GM12878 (cell line): Measurements from ENCODE around the gene PMIS2. TPM values are rescaled to one million over a fixed set of nuclear protein-coding genes. Genes with fewer than 3 reads are reported as not detected.

Source experiments
- ATAC-seq: fragments of 200-7000 bp; cut with Tn5 transposase; 3 replicates; pipeline ENCODE4 v1.9.1; 2020; ENCODE audit warnings: mild to moderate bottlenecking, moderate library complexity
- BruUV-seq: library from RNA; stranded (reverse); fragments of 400-500 nt; replicated peaks from 2 replicates; lab custom pipeline; 2021; lab: Mats Ljungman, UMichigan
- CTCF ChIA-PET: fragments of 300-600 bp; sonication (Branson Sonifier 250); formaldehyde crosslinking; extraction: SDS; loops from one replicate; lab custom pipeline; 2021; ENCODE audit warnings: inconsistent platforms; lab: Yijun Ruan, JAX
- POLR2A ChIA-PET: fragments of 350-600 bp; formaldehyde crosslinking; extraction: SDS; loops from one replicate; lab custom pipeline; 2021; ENCODE audit warnings: inconsistent platforms; lab: Charles Lee
- RAD21 ChIA-PET: fragments of 300-600 bp; sonication (Branson Sonifier 250); formaldehyde crosslinking; loops from one replicate; lab custom pipeline; 2023; ENCODE audit warnings: antibody characterized with exemption; ENCODE audit not compliant: unreplicated experiment; lab: Charles Lee
- SMC1A ChIA-PET: fragments of 300-600 bp; sonication (Branson Sonifier 250); formaldehyde crosslinking; loops from one replicate; lab custom pipeline; 2023; ENCODE audit not compliant: unreplicated experiment, uncharacterized antibody; lab: Charles Lee
- DNase-seq: peaks from one replicate; pipeline ENCODE4 v3.0.0-alpha.2; 2011; ENCODE audit warnings: low read depth, low spot score
- FAIRE-seq: peaks from 3 replicates; lab custom pipeline; 2011; peaks lifted over from hg19 to GRCh38; lab: Jason Lieb, UNC
- H2AFZ ChIP-seq: 2 replicates; pipeline ENCODE4 v1.6.0; 2011; ENCODE audit warnings: low read depth, low read length, control low read depth; ENCODE audit not compliant: control insufficient read depth
- H3K27ac ChIP-seq: 2 replicates; pipeline ENCODE4 v1.5.1; 2011; ENCODE audit warnings: control low read depth; ENCODE audit not compliant: control insufficient read depth, insufficient read depth
- H3K27me3 ChIP-seq, 2 experiments: replicated peaks in 1 of 2; 2 replicates each; pipeline versions ENCODE4 v1.6.0 to v1.6.1; 2011; ENCODE audit warnings: low read length in 1 of 2; ENCODE audit not compliant: control insufficient read depth in 2 of 2, insufficient read depth in 2 of 2
- H3K36me3 ChIP-seq, 2 experiments: 2 replicates each; pipeline ENCODE4 v1.5.1; 2011; ENCODE audit warnings: low read length in 1 of 2; ENCODE audit not compliant: control insufficient read depth in 2 of 2, insufficient read depth in 2 of 2
- H3K4me1 ChIP-seq: 2 replicates; pipeline ENCODE4 v1.6.1; 2011; ENCODE audit warnings: mild to moderate bottlenecking, low read length, moderate library complexity, mixed read lengths; ENCODE audit not compliant: control insufficient read depth, insufficient read depth
- H3K4me2 ChIP-seq: 2 replicates; pipeline ENCODE4 v1.6.0; 2011; ENCODE audit warnings: control low read depth; ENCODE audit not compliant: control insufficient read depth, insufficient read depth
- H3K4me3 ChIP-seq: fragments of 200-600 bp; sonication (generic); 2 replicates; pipeline ENCODE4 v1.5.1; 2016
- H3K79me2 ChIP-seq: 2 replicates; pipeline ENCODE4 v1.6.0; 2011; ENCODE audit warnings: low read length; ENCODE audit not compliant: control insufficient read depth, insufficient read depth
- H3K9ac ChIP-seq: 2 replicates; pipeline ENCODE4 v1.8.0; 2011; ENCODE audit warnings: low read length, control low read depth, mixed read lengths; ENCODE audit not compliant: control insufficient read depth, insufficient read depth
- H3K9me3 ChIP-seq: replicated peaks from 3 replicates; pipeline ENCODE4 v1.5.1; 2011; ENCODE audit warnings: mild to moderate bottlenecking, low read length; ENCODE audit not compliant: control insufficient read depth, insufficient read depth
- H4K20me1 ChIP-seq: 2 replicates; pipeline ENCODE4 v1.6.0; 2011; ENCODE audit not compliant: control insufficient read depth, insufficient read depth
- ATF7 ChIP-seq: fragments of 450-650 bp; IDR thresholded peaks from 2 replicates; pipeline ENCODE4 v1.6.1; 2016; ENCODE audit warnings: low read depth, mild to moderate bottlenecking
- FOS ChIP-seq: IDR thresholded peaks from 3 replicates; pipeline ENCODE4 v1.6.1; 2011; ENCODE audit warnings: borderline replicate concordance; ENCODE audit not compliant: insufficient read length; ENCODE audit errors: extremely low read depth
- JUNB ChIP-seq: IDR thresholded peaks from 2 replicates; pipeline ENCODE4 v1.6.1; 2016; ENCODE audit warnings: antibody characterized with exemption, mild to moderate bottlenecking
- MTA3 ChIP-seq: IDR thresholded peaks from 2 replicates; pipeline ENCODE4 v1.6.1; 2012; ENCODE audit warnings: low read length, inconsistent platforms, borderline replicate concordance
- NR2F1 ChIP-seq: fragments of 450-650 bp; conservative IDR thresholded peaks from 2 replicates; pipeline ENCODE4 v1.6.1; 2017; ENCODE audit warnings: mild to moderate bottlenecking
- RUNX3 ChIP-seq: IDR thresholded peaks from 2 replicates; pipeline ENCODE4 v1.6.1; 2012; ENCODE audit warnings: low read length, inconsistent platforms
- ZBTB40 ChIP-seq: fragments of 450-650 bp; IDR thresholded peaks from 2 replicates; pipeline ENCODE4 v1.6.1; 2016; ENCODE audit warnings: mild to moderate bottlenecking, moderate library complexity, borderline replicate concordance
- ZZZ3 ChIP-seq: IDR thresholded peaks from 2 replicates; pipeline ENCODE4 v1.6.1; 2011; ENCODE audit warnings: low read depth; ENCODE audit not compliant: control insufficient read depth, insufficient read length
- WGBS: methylation state at CpG from one replicate; pipeline ENCODE4 v1.1.6; 2016; ENCODE audit warnings: low lambda C conversion rate; ENCODE audit not compliant: insufficient replicate concordance, insufficient coverage; ENCODE audit errors: missing lambda C conversion rate; 5-methylcytosine and 5-hydroxymethylcytosine counted together
- in situ Hi-C: fragments of 300-500 bp; cut with MboI; formaldehyde crosslinking; loops from 9 replicates; pipeline ENCODE4 v1.14.3; 2018; ENCODE audit warnings: mixed read lengths
- intact Hi-C: fragments of 100-400 bp; cut with micrococcal nuclease; formaldehyde crosslinking; loops from one replicate; pipeline ENCODE4 v1.14.2; 2022; ENCODE audit not compliant: unreplicated experiment
- polyA plus RNA-seq, 11 experiments: library from polyadenylated mRNA; depleted of rRNA in 4 of 11; unstranded in 6 of 11; stranded (reverse) in 5 of 11; fragments of >200 nt; fragmentation: Nextera tagmentation in 4 of 11; fragmentation: Illumina TruSeq in 1 of 11; extraction: Ambion mirVana in 4 of 11; extraction: Trizol in 1 of 11; gene quantifications; 1 replicate in 1 of 11; 2 replicates in 10 of 11; pipeline versions ENCODE4 v1.2.1 to v1.2.3, GENCODE V29; 2011 to 2016; ENCODE audit warnings: inconsistent platforms in 2 of 11, missing spikeins in 2 of 11, low read depth in 1 of 11
- total RNA-seq, 4 experiments: library from RNA; depleted of rRNA in 3 of 4; stranded (reverse); fragments of >200 nt in 3 of 4; fragmentation: Illumina TruSeq in 1 of 4; extraction: Trizol in 1 of 4; gene quantifications; 2 replicates each; pipeline versions ENCODE4 v1.2.1 to v1.2.3, GENCODE V29; 2013 to 2021
- TF ChIP-seq, protein P1 (sequence below): IDR thresholded peaks from 2 replicates; pipeline ENCODE4 v1.6.1; 2011; ENCODE audit warnings: borderline replicate concordance, low read depth, mild to moderate bottlenecking, moderate library complexity, low read length; ENCODE audit not compliant: insufficient read depth, poor library complexity, severe bottlenecking
- TF ChIP-seq, protein P2 (sequence below): fragments of 450-650 bp; IDR thresholded peaks from 2 replicates; pipeline ENCODE4 v1.6.1; 2017; ENCODE audit warnings: antibody characterized with exemption, mild to moderate bottlenecking, moderate library complexity
- TF ChIP-seq, protein P3 (sequence below): fragments of 450-650 bp; IDR thresholded peaks from 2 replicates; pipeline ENCODE4 v1.6.1; 2018; ENCODE audit warnings: mild to moderate bottlenecking, low read depth, moderate library complexity; ENCODE audit not compliant: partially characterized antibody

PMIS2 gene
- total and polyA plus RNA-seq, 10 of the 15 experiments (the other 5 are each of a cell fraction or from before 2014, with no cell fraction given): not detected

DNA sequence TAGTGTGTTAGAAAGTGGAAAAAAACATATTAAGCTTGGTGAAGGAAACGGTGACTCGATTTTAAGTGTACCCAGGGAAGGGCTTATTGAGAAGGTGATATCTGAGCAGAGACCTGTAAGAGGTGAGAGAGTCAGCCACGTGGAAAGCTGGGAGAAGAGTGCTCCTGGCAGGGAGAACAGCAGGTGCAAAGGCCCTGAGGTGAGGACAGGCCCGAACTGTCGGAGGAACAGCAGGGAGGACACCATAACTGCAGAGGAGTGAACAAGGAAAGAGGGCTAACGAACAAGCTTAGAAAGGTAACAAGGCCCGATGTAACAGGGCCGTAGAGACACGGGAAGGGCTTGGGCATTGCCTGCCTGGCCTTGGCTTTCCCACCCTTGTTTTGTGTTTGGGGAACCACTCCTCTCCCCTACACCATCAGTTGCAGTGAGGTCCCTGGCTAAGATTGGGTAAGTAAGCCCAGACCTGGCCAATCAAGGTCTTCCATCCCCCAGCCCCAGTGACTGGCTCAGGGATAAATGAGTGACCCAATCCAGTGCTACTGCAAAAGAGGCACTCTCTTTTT lies 29.9 kb upstream of the PMIS2 start:
- H3K4me3 ChIP-seq: no peak overlapping the region
- no peaks in the 10 kb centered on the region for H4K20me1 ChIP-seq
- 58% methylated on average over 9 of the region's 9 CpGs for WGBS
- FAIRE-seq: no peak
- H3K27ac ChIP-seq: no peak overlapping the region
- in situ Hi-C loops: no loop called here
- no TSS peak for BruUV-seq
- H3K4me2 ChIP-seq: no peak overlapping the region
- SMC1A ChIA-PET: interaction anchor here (0.7 to 1.4 kb wide), 4 partner anchors 11 to 217 kb away, joined by 3 to 4 read pairs (median 3); no protein-coding TSS in a partner anchor
- H3K27me3 ChIP-seq: no peaks in the 10 kb centered on the region; a peak in 2 of 4 replicates
- H3K79me2 ChIP-seq: no peaks in the 10 kb centered on the region
- CTCF ChIA-PET: interaction anchor here (1.2 to 1.8 kb wide), 5 partner anchors 32 to 137 kb away, joined by 3 to 5 read pairs (median 4); partner anchors contain the start of gene ETV2
- DNase-seq: no peak
- no peak for ATAC-seq
- H3K4me1 ChIP-seq: peaks cover 25% of the 10 kb centered on the region
- H3K9me3 ChIP-seq: no peaks in the 10 kb centered on the region; the same call in 2 of the 3 replicates
- H3K36me3 ChIP-seq: no peaks in the 10 kb centered on the region; a peak in 1 of 4 replicates
- POLR2A ChIA-PET: no interaction called here
- intact Hi-C loops: no loop called here
- RAD21 ChIA-PET: no interaction called here
- no peak overlapping the region for H3K9ac ChIP-seq
- H2AFZ ChIP-seq: no peak overlapping the region
- TF ChIP-seq, protein P1, sequence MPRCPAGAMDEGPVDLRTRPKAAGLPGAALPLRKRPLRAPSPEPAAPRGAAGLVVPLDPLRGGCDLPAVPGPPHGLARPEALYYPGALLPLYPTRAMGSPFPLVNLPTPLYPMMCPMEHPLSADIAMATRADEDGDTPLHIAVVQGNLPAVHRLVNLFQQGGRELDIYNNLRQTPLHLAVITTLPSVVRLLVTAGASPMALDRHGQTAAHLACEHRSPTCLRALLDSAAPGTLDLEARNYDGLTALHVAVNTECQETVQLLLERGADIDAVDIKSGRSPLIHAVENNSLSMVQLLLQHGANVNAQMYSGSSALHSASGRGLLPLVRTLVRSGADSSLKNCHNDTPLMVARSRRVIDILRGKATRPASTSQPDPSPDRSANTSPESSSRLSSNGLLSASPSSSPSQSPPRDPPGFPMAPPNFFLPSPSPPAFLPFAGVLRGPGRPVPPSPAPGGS: no peak
- no peak for TF ChIP-seq FOS
- TF ChIP-seq RUNX3: no peak
- no peak for TF ChIP-seq ZBTB40
- TF ChIP-seq MTA3: no peak
- no peak for TF ChIP-seq NR2F1
- no peak for TF ChIP-seq ATF7
- TF ChIP-seq ZZZ3: no peak
- no peak for TF ChIP-seq JUNB
- TF ChIP-seq, protein P2, sequence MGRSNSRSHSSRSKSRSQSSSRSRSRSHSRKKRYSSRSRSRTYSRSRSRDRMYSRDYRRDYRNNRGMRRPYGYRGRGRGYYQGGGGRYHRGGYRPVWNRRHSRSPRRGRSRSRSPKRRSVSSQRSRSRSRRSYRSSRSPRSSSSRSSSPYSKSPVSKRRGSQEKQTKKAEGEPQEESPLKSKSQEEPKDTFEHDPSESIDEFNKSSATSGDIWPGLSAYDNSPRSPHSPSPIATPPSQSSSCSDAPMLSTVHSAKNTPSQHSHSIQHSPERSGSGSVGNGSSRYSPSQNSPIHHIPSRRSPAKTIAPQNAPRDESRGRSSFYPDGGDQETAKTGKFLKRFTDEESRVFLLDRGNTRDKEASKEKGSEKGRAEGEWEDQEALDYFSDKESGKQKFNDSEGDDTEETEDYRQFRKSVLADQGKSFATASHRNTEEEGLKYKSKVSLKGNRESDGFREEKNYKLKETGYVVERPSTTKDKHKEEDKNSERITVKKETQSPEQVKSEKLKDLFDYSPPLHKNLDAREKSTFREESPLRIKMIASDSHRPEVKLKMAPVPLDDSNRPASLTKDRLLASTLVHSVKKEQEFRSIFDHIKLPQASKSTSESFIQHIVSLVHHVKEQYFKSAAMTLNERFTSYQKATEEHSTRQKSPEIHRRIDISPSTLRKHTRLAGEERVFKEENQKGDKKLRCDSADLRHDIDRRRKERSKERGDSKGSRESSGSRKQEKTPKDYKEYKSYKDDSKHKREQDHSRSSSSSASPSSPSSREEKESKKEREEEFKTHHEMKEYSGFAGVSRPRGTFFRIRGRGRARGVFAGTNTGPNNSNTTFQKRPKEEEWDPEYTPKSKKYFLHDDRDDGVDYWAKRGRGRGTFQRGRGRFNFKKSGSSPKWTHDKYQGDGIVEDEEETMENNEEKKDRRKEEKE: no peak
- TF ChIP-seq, protein P3, sequence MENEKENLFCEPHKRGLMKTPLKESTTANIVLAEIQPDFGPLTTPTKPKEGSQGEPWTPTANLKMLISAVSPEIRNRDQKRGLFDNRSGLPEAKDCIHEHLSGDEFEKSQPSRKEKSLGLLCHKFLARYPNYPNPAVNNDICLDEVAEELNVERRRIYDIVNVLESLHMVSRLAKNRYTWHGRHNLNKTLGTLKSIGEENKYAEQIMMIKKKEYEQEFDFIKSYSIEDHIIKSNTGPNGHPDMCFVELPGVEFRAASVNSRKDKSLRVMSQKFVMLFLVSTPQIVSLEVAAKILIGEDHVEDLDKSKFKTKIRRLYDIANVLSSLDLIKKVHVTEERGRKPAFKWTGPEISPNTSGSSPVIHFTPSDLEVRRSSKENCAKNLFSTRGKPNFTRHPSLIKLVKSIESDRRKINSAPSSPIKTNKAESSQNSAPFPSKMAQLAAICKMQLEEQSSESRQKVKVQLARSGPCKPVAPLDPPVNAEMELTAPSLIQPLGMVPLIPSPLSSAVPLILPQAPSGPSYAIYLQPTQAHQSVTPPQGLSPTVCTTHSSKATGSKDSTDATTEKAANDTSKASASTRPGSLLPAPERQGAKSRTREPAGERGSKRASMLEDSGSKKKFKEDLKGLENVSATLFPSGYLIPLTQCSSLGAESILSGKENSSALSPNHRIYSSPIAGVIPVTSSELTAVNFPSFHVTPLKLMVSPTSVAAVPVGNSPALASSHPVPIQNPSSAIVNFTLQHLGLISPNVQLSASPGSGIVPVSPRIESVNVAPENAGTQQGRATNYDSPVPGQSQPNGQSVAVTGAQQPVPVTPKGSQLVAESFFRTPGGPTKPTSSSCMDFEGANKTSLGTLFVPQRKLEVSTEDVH: no peak
